ENCODE results near the gene EDEM1. TPM values are rescaled to one million over a fixed set of nuclear protein-coding genes. Genes with fewer than 3 reads are reported as not detected.

The EDEM1 gene
- total and polyA plus RNA-seq, 2 donors (not counting 1 experiment from before 2014, with no cell fraction given) = 58.3 to 167 TPM

DNA sequence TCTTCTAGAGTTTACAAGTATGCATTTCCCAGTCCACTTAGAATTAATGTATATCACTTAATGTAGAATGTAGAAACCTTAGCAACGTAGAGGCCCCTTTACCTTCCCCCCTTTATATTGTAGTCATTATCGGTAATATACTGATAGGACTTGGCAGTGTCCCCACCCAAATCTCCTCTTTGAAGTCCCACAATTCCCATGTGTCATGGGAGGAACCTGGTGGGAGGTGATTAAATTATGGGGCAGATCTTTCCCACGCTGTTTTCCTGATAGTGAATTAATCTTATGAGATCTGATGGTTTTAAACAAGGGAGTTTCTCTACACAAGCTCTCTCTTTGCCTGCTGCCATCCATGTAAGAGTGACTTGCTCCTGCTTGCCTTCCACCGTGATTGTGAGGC, 34.4 kb upstream of the EDEM1 start:
- TF ChIP-seq, protein P1, sequence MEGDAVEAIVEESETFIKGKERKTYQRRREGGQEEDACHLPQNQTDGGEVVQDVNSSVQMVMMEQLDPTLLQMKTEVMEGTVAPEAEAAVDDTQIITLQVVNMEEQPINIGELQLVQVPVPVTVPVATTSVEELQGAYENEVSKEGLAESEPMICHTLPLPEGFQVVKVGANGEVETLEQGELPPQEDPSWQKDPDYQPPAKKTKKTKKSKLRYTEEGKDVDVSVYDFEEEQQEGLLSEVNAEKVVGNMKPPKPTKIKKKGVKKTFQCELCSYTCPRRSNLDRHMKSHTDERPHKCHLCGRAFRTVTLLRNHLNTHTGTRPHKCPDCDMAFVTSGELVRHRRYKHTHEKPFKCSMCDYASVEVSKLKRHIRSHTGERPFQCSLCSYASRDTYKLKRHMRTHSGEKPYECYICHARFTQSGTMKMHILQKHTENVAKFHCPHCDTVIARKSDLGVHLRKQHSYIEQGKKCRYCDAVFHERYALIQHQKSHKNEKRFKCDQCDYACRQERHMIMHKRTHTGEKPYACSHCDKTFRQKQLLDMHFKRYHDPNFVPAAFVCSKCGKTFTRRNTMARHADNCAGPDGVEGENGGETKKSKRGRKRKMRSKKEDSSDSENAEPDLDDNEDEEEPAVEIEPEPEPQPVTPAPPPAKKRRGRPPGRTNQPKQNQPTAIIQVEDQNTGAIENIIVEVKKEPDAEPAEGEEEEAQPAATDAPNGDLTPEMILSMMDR (IDR thresholded peaks at IDR 0.05) = no peak
- TF ChIP-seq EZH2 (IDR thresholded peaks at IDR 0.05; ENCODE audit: borderline replicate concordance, insufficient read depth, low read depth, low read length, poor library complexity, severe bottlenecking) = no peak
- ATAC-seq (ENCODE audit: low read depth) (no peak), DNase-seq (no peak)
- Mint-ChIP-seq H3K4me1 (peaks cover 75% of the 10 kb centered on the region), H3K4me3 (no peak overlapping the region), H3K9me3 (ENCODE audit: insufficient read depth) (no peaks in the 10 kb centered on the region), H3K27me3 (no peaks in the 10 kb centered on the region), H3K27ac (no peak overlapping the region)
- H3K9me3 ChIP-seq (ENCODE audit: control extremely low read depth in 1 of 3, control insufficient read depth in 2 of 3, insufficient read depth in 1 of 3, low read length in 2 of 3) = peaks cover 0 to 8% (median 2%) of the 10 kb centered on the region in 3 donors
- WGBS (ENCODE audit: insufficient coverage) = 100% methylated on average over 2 of the region's 4 CpGs
- H3K27me3 ChIP-seq (replicated peaks in 1 of 4; ENCODE audit: control extremely low read depth in 1 of 4, control insufficient read depth in 3 of 4, insufficient read depth in 4 of 4, low read length in 3 of 4) = no peaks in the 10 kb centered on the region
- H3K4me1 ChIP-seq (ENCODE audit: control insufficient read depth in 2 of 2, insufficient read depth in 2 of 2, low read length in 2 of 2) = peaks cover 6 to 9% of the 10 kb centered on the region in 2 donors
- no peak overlapping the region for H3K27ac ChIP-seq (ENCODE audit: low read length in 2 of 2)
- no peak overlapping the region for H2AFZ ChIP-seq (ENCODE audit: insufficient read depth, low read depth, low read length, poor library complexity, severe bottlenecking)
- H3K79me2 ChIP-seq (ENCODE audit: control insufficient read depth, insufficient read depth, low read length) = peaks cover 96% of the 10 kb centered on the region
- H3K4me3 ChIP-seq (ENCODE audit: control extremely low read depth in 1 of 5, extremely low read depth in 1 of 5, insufficient read depth in 1 of 5, low read depth in 2 of 5, low read length in 4 of 5) = no peak overlapping the region
- no peak overlapping the region for H3K9ac ChIP-seq (ENCODE audit: low read length)
- intact Hi-C loops (cut with micrococcal nuclease) = no loop called here
- H3K36me3 ChIP-seq (replicated peaks in 1 of 2; ENCODE audit: control extremely low read depth in 1 of 2, control insufficient read depth in 1 of 2, extremely low read depth in 1 of 2, insufficient read depth in 2 of 2, low read length in 1 of 2) = peaks cover 1 to 7% of the 10 kb centered on the region in 2 experiments
- ChIA-PET CTCF (no interaction called here), POLR2A (no interaction called here)
- H4K20me1 ChIP-seq (ENCODE audit: control insufficient read depth, insufficient read depth, low read length, poor library complexity, severe bottlenecking) = peaks cover 62% of the 10 kb centered on the region
- H3K4me2 ChIP-seq (replicated peaks; ENCODE audit: low read depth, low read length, poor library complexity, severe bottlenecking) = no peak overlapping the region

DNA sequence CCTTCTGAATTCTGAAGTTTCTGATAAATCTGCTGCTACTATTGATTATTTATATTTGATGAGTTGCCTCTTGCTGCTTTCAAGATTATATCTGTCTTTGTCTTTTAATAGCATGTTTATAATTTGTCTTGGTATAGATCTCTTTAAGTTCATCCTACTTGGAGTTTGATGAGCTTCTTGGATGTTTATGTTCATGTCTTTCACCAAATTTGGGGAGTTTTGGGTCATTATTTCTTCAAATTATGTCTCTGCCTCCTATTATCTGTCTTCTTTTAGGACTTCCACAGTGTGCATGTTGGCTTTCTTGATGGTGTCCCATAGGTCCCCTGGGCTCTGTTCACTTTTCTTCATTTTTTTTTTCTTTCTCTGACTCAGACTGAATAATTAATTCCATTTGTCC, 32.3 kb upstream of the EDEM1 start:
- H3K9me3 Mint-ChIP-seq (ENCODE audit: insufficient read depth) = no peaks in the 10 kb centered on the region
- H3K27me3 Mint-ChIP-seq = no peaks in the 10 kb centered on the region
- Histone ChIP-seq H3K9me3 (ENCODE audit: control extremely low read depth in 1 of 3, control insufficient read depth in 2 of 3, insufficient read depth in 1 of 3, low read length in 2 of 3) (peaks cover 0 to 8% (median 2%) of the 10 kb centered on the region in 3 donors), H3K4me1 (ENCODE audit: control insufficient read depth in 2 of 2, insufficient read depth in 2 of 2, low read length in 2 of 2) (peaks cover 6 to 7% of the 10 kb centered on the region in 2 donors), H3K27me3 (replicated peaks in 1 of 4; ENCODE audit: control extremely low read depth in 1 of 4, control insufficient read depth in 3 of 4, insufficient read depth in 4 of 4, low read length in 3 of 4) (no peaks in the 10 kb centered on the region), H3K79me2 (ENCODE audit: control insufficient read depth, insufficient read depth, low read length) (peaks cover 96% of the 10 kb centered on the region), H2AFZ (ENCODE audit: insufficient read depth, low read depth, low read length, poor library complexity, severe bottlenecking) (no peak overlapping the region), H3K4me2 (replicated peaks; ENCODE audit: low read depth, low read length, poor library complexity, severe bottlenecking) (no peak overlapping the region), H3K27ac (ENCODE audit: low read length in 2 of 2) (no peak overlapping the region), H3K9ac (ENCODE audit: low read length) (no peak overlapping the region), H3K4me3 (ENCODE audit: control extremely low read depth in 1 of 5, extremely low read depth in 1 of 5, insufficient read depth in 1 of 5, low read depth in 2 of 5, low read length in 4 of 5) (no peak overlapping the region), H4K20me1 (ENCODE audit: control insufficient read depth, insufficient read depth, low read length, poor library complexity, severe bottlenecking) (peaks cover 57% of the 10 kb centered on the region), H3K36me3 (replicated peaks in 1 of 2; ENCODE audit: control extremely low read depth in 1 of 2, control insufficient read depth in 1 of 2, extremely low read depth in 1 of 2, insufficient read depth in 2 of 2, low read length in 1 of 2) (peaks cover 1 to 7% of the 10 kb centered on the region in 2 experiments)
- TF ChIP-seq, protein P1 (IDR thresholded peaks at IDR 0.05) = no peak
- TF ChIP-seq EZH2 (IDR thresholded peaks at IDR 0.05; ENCODE audit: borderline replicate concordance, insufficient read depth, low read depth, low read length, poor library complexity, severe bottlenecking) = no peak
- POLR2A ChIA-PET = no interaction called here
- DNase-seq (no peak), ATAC-seq (ENCODE audit: low read depth) (no peak)
- peaks cover 67% of the 10 kb centered on the region for H3K4me1 Mint-ChIP-seq
- CTCF ChIA-PET = no interaction called here
- intact Hi-C loops (cut with micrococcal nuclease) = no loop called here
- no peak overlapping the region for H3K27ac Mint-ChIP-seq
- H3K4me3 Mint-ChIP-seq = no peak overlapping the region

Measured in B cell (primary cell).